GM19455 (cell line): Measurements from ENCODE around the gene MAGI1.

Experiments used
- ATAC-seq: cut with Tn5 transposase; IDR thresholded peaks from one replicate; pipeline ENCODE4 v1.9.1; 2021; ENCODE audit not compliant: unreplicated experiment

The MAGI1 gene

DNA sequence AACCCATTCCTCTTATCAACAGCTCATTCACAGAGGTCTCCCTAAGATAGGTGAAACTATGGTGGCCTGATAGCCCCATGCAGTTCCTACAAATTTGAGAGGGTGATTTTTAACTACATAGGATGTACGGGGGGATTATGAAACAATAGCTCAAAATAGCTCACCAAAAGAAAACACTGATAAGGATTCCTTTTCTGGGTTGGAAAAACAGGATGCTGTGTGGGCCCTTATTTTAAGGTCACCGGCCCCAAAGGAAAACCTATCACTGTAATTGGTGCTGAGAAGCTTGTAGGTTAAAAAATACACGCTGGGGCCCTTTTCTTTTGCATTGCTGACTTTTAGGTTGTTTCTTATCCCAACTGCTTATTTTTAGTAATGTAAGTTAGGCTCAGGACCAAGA lies 627.4 kb downstream of the MAGI1 start:
- ATAC-seq, result no peak

DNA sequence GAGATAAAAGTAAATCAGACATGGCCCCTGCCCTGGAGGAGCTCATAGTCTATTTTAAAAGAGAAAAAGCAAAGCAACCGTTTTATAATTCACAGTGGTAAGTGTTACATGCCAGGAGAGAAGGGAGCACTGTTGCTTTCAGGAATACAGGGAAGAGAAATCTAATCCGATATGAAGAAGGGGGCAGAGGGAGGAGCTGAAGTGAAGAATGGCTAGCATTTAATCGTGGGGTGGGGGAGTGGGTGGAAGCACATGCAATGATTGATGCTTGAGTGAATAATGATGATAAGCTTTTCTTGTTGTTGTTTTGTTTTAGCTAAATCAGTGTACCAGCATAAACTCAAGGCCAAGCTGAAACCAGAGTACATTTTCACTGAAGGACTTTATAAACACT lies 629.5 kb downstream of the MAGI1 start:
- no peak for ATAC-seq

DNA sequence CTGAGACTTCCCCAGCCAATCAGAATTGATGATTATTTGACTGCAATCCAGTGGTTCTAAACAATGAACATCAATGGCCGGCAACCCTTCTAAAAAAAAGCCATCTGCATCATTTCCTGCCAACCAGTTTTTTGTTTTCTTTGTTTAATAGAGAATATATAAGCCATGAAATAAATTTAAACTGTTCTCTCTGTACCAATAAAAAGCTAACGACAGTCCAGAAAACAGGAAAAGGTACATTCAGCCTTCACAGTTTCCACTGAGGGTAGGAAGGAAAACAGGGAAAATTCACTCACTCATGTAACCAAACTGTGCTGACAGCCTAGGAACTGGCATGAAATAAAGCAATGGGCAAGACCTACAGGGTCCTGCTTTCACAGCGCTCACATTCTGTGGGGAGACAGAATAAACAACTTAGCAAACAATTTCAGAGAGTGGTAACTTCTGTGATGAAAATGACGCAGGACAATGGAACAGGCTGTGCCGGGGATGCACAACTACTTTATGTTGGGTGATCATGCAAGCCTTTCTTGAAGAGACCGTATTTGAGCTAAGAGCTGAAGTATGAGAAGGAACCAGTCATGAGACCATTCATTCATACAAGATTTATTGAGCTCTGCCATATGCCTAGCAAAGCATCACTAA lies 630.1 kb downstream of the MAGI1 start:
- ATAC-seq, result no peak

DNA sequence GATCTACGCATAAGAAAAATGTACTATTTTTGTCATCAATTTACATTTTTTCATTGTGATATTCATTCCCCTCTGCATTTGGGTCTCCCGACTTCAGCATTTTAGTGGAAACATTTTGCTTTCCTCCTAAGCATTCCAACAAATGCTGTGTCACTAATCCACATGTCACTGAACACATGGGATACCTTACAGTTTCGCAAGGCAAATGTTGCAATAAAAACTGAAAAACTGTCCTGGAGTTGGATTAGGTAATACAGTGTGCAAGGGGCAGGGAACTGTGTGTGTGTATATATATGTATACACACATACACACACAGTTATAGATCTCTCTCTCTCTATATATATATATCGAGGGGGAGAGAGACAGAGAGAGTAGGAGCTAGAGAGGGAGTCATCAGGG lies 632.2 kb downstream of the MAGI1 start:
- no peak for ATAC-seq

DNA sequence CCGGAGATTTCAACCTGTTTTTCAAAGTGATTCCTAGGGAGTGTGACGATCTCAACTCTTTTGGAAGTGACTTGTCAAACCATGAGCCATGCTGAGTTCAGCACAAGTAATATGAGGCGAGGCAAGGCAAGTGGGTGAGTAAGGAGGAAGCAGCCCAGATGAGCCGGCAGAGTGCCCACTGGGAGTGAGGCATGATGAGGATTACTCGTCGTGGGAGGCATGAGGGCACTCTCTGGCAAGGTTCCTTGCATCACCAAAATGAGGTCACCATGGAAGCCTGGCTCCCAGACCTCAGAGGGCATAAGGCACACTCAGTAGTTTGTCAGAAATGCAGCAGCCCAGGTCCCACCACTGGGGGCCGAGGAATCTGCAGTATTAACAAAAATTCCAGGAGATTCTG lies 636.1 kb downstream of the MAGI1 start:
- ATAC-seq, result no peak

DNA sequence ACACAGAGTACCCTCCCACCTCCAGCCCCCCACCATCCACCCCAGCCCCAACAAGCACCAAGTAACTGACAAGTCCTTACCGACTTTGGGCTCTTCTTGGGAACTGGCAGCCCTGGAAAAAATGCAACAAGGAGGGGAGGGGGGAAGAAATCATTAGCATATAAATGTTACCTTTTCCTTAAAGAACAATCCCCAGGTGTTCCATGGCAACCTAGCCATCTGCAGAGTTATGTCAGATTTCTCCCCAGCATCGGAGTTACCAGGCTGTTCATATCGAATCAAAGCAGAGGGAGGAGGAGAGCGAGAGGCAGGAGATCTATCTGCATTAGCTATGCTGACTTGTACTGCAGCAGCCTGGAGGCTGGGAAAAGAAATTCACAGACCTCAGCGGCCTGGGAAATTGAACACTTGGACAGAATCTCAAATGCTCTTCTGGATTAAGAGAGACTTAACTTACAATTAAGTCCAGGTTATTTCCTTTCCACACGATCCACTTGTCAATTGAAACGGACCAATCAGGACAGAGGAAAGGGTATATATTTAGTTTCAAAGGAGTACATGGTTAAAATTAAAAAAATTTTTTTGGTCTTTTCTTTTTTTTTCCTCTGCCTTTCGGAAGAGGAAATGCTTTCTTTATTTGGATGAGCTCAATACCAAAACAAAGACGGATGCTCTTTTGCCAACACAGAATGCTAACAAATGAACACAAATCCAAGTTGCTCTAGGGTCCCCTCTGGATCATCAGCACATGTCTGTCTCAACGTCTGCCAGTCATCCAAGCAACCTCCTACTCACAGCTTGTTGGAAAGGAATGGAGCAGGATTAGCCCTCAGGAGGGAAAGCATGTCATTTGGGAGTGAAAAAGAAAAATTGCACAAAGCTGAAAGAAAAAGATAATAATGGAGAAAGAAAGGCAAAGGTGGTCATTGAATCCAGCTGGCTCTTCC lies 637.1 kb downstream of the MAGI1 start:
- ATAC-seq, result no peak

DNA sequence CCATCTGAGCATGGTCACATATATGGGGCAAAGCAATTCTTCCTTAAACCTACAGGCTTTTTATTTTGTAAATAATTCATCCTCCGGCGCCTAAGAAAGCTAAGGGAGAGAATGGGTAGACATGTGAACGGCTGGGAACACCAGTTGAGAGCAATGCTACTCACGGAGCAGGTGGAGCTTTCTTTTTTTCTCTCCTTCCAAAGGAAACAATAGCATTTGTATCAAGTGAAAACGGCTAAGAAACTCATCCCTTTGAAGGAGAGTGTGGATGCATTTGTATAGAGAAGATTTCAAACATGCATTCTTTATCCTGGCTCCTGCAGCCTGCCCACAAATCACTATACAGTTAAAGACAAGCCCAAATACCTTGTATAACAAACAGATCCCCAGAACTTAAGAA lies 637.8 kb downstream of the MAGI1 start:
- ATAC-seq, result no peak

DNA sequence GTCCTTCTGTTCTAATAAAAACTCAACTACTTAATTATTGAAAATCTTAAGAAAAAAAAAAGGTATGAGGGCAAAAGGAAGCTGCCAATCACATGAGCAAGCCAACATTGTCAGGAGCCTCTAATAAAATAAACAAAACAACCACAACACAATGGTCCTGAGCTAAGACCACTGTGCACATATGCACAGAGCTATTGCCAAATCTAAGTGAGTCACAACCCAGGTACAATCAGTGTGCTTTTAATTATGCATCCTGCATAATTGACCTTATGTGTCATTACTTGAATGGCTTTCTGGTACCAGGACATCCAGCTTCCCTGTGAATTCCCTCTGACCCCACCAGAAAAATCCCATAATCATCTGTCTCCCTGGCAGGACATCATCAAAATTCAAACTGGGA lies 639.8 kb downstream of the MAGI1 start:
- ATAC-seq, result no peak

DNA sequence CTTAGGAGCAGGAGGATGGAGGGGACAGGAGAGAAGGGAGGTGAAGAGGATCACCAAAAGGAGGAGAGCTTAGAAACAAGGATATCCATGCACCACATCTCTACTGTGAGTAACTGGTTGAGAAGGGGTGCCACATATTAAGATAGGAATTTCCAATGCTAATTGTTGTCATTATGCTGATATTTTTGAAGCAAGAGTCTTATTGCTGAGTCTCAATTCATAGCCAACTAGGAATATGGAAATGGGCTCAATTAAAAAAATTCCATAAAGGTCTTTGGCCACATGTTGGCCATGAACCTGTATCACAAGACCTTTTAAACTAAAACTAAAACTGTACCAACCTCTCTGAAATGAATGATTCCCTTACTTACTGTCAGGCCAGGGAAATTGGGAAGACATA lies 642.6 kb downstream of the MAGI1 start:
- no peak for ATAC-seq

DNA sequence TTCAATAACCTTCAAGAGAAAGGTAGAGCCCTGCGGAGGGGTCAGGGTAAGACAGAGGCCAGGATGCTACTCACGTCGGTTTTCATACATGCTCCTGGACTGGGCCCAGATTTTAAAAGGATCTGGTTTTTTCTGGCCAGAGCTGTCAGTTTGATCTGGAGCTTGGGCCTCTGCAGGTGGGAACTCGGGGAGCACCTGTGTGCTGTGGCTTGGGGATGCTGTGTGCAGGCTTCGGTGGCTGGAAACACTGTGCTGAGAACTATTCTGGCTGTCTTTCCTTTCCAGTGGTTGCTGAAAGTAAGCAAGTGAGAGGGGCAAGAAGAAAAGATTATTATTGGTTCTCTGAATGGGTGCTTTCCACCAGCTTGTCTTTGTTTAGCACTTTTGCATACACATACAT lies 647.6 kb downstream of the MAGI1 start:
- no peak for ATAC-seq

DNA sequence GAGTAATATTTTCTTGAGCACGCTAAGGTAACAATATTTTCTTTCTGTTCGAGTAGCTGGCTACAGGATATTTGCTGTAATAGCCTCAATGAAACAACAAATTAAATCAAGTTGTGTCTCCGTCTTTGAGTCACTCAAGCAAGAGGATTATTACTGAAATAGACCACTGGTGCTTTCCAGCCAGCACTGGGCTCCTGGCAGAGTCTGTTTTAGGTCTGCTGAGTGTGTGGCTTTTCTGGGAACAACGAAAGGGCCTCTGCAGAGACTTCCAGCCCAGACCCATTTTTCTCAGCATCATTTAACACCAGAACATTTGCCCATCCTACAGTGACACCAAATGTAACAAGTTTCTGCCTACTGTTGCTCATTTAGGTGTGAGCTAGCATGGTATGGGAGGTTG lies 652.9 kb downstream of the MAGI1 start:
- ATAC-seq, result no peak

DNA sequence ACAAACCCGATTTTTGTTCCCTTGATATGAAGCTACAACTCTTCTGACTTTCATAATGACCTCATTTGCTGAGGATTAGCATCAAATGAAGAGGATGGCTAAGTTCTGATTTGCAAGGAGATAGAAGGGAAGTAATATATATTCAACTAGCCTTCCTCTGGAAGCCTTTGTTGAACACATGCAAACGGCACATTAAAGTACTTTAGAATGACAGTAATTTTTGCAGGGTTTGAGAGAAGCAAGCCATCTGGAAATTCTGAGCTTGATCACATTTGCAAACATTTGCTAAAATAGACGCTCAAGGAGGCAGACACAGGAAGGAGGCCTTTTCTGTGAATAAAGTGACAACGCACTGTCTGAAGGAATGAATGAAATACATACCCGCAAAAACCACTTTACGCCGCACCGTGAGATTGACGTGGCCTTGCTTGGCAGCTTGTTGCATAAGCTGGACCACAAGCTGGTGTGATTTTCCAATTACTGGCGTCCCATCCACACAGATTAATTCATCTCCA lies 657.2 kb downstream of the MAGI1 start:
- ATAC-seq, result no peak

DNA sequence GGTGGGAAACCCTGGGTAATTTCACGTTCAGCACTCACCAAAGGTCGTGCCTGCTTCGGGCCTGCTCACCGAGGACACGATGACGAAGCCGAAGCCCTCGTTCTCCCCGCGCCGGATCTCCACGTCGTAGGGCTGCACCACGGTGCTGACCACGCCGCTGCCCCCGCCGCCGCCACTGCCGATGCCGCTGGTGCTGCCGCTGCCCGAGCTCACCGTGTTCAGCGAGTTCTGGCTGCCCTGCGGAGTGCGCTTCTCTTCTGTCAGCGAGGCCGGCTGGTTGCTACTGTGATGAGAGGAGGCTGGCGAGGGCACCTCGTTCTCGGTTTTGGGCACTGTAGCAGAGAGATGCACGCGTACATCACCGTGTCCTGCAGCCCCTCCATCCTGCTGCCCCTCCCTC lies 659.5 kb downstream of the MAGI1 start:
- ATAC-seq, result no peak

DNA sequence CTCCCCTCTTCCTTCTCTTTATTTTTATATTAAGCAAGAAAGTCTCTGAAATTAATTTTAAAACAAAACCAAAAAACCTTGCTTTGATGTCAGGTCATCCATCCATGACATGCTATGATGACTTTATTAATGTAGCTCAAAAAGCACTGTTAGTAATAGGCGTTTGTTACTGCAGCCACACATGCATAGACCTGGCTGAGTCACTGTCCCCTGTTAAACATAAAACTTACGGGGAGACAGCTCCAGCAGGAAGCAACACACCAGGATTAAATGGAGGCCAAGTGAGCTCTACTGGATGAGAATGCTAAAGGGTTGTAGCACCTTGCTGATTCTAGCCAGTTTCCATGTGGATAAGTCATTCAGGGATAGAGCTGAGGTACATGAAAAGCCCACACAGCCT lies 661.1 kb downstream of the MAGI1 start:
- no peak for ATAC-seq

DNA sequence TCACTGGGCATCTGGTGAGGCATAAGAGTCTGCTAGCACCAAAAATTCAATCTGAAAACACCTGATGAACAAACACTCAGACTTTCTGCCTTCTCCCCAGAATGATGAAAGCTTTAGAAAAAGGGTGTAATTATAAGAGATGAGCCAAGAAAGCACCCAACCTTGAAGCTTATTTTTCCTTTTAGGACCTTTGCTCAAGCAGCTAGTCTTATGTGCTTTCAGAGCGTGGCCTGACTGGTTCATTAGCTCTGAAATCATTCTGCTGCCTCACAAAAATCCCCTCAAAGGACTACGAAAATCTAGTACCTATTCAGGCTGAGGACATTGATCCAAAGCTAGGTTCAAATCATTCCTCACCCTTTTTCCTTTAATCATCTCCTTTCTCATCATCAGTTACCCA lies 662.3 kb downstream of the MAGI1 start:
- no peak for ATAC-seq

DNA sequence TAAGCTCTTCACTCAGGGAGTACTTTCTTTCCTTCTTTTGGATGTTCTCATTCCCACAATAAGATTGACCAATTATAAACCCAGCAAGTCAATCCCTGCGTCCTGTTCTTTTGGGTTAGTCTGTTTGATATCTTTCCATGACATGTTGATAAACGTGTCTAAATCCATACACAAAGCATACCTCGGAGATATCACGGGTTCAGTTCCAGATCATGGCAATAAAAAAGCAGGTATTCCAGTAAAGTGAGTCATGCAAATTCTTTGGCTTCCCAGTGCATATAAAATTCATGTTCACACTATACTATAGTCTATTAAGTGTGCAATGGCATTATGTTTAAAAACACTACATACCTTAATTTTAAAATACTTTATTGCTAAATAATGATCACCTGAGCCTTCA lies 667.7 kb downstream of the MAGI1 start:
- no peak for ATAC-seq

DNA sequence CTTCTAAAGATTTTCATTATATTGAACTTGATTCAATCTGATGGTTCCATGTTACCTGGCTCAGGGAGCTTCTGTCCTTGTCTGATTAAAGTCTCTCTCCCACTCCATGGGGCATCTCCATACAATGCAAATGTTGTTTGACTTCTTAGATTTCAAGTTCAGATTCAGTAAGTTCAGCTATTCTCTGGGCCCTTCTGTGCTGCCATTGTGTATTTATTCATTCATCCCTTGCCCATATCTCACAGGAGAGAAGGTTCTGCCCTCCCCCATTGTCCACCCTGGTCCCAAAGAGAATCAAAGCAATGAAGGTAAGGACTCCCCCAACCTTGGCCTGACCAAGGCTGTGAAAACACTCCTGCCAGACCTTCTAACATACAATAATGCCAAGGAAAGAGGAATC lies 669.9 kb downstream of the MAGI1 start:
- ATAC-seq, result no peak

DNA sequence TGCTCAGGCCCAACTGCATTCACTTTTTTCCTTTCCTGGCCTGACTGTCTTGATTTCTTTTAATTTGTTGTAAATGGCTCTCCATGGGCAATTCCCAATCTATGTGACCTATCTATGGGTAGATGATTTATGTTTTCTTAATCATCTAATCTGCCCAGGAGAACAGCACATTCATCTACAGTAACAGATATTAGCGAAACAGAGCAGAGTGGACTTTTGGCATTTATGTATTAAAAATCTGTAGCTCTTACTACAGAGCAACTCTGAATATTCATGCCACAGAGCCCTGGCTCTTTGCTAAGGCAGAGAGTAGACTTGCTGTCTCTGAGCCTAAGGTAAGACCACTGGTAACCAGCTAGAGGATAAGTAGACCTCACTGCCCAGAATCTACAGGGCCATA lies 676.0 kb downstream of the MAGI1 start:
- no peak for ATAC-seq

DNA sequence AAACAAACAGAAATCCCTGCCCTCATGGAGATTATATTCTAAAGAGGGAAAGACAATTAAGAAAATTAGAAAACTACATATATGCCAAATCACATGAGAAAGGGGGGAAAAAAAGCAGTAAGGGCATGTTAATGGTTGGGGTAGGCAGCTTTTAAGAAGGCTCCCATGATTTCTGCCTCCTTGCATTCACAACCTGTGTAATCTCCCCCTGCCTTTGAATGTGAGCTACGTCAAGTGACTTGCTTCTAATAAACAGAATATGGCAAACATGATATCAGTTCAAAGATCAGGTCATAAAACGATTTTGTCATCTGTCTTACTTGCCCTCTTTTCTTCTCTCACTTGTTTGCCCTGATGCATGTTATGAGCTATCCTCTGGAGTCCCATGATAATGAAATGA lies 677.3 kb downstream of the MAGI1 start:
- ATAC-seq, result no peak

DNA sequence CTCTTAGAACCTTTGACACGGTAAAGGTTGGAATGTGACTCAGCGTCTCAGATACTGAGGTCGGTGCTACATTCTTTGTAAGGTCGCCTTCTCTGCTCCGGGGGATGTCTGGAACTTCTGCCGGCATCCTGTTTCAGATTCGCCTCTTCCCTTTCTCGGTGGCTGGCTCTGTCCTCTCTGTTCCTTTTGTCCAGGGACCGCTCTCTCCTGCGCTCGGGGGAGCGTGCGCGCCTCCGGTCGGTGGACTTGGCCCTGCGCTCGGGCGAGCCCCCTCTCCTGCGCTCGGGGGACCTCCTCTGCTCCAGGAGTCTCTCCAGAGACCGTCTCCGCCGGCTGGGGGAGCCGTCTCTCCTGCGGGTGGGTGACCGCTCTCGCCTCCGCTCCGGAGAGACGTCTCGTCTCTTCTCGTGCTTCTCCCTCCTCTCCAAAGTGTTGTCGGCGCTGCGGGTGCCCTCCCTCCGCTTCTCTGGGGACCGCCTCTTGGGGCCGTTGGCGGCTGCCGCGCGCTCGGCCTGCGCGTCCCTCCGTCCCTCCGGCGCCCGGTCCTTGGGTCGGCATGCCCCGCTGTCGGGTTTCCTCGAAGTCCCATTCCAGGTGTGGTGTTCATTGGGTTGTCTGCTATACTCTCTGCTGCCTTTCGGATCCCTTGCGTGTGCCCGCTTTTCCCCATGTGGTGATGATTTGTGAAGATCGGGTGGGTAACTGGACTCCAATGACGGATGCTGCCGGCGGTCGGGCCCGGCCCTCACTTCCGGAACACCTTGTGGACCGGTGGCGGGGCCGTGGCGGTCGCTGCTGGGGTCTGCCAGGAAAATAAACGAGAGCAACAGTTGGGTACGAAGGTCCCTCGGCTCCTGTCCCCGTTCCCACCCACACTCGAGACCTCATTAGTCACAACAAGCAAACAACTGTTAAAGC lies 682.1 kb downstream of the MAGI1 start:
- ATAC-seq, result no peak

DNA sequence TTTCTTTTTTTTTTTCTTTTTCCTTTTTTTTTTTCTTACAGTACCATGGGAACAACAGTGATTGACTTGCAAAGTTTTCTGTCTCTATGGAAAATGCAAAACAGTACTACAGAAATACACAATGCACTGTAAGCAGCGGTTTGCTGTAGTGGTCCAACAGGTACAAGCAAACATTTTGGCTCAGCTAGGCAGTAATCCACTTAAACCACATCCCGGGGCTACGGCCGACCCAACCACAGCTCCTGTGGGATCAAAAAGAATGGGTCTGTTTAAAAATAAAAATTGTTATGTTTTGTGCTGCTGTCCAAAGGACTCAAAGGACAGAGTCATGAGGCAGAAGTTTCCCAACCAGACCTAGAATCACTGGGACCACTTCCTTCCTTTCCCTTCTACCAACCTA lies 683.8 kb downstream of the MAGI1 start:
- ATAC-seq, result no peak
